GM12878 (cell line): Measurements from ENCODE around the gene FOXP4. TPM values are rescaled to one million over a fixed set of nuclear protein-coding genes. Genes with fewer than 3 reads are reported as not detected.

Experiments
- CBFB ChIP-seq: IDR thresholded peaks from 2 replicates; pipeline ENCODE4 v1.6.1; 2016; ENCODE audit warnings: antibody characterized with exemption, low read depth
- EED ChIP-seq: sonication (generic); IDR thresholded peaks from 2 replicates; pipeline ENCODE4 v1.6.1; 2016; ENCODE audit warnings: antibody characterized with exemption, low read depth
- ESRRA ChIP-seq: IDR thresholded peaks from 2 replicates; pipeline ENCODE4 v1.6.1; 2012; ENCODE audit warnings: mild to moderate bottlenecking, low read length, improper control_type of control experiment
- GATAD2B ChIP-seq: fragments of 450-650 bp; conservative IDR thresholded peaks from 2 replicates; pipeline ENCODE4 v1.6.1; 2017; ENCODE audit warnings: low read depth, mild to moderate bottlenecking, moderate library complexity
- HDAC6 ChIP-seq: fragments of 200-600 bp; sonication (generic); IDR thresholded peaks from one replicate; pipeline ENCODE4 v1.8.0; 2017; ENCODE audit warnings: antibody characterized with exemption; ENCODE audit not compliant: unreplicated experiment
- IRF4 ChIP-seq: IDR thresholded peaks from 2 replicates; pipeline ENCODE4 v1.6.1; 2011; ENCODE audit warnings: low read depth, low read length
- JUNB ChIP-seq: IDR thresholded peaks from 2 replicates; pipeline ENCODE4 v1.6.1; 2016; ENCODE audit warnings: antibody characterized with exemption, mild to moderate bottlenecking
- MAX ChIP-seq: IDR thresholded peaks from 2 replicates; pipeline ENCODE4 v1.6.1; 2012; ENCODE audit warnings: low read depth, low read length, improper control_type of control experiment
- MEF2A ChIP-seq: IDR thresholded peaks from 2 replicates; pipeline ENCODE4 v1.6.1; 2011; ENCODE audit warnings: low read depth, mild to moderate bottlenecking, low read length, moderate library complexity; ENCODE audit not compliant: insufficient read depth
- MTA3 ChIP-seq: IDR thresholded peaks from 2 replicates; pipeline ENCODE4 v1.6.1; 2012; ENCODE audit warnings: low read length, inconsistent platforms, borderline replicate concordance
- NFIC ChIP-seq: IDR thresholded peaks from 2 replicates; pipeline ENCODE4 v1.6.1; 2012; ENCODE audit warnings: low read depth, mild to moderate bottlenecking, inconsistent platforms, low read length, moderate library complexity
- POLR2AphosphoS2 ChIP-seq: IDR thresholded peaks from 2 replicates; pipeline ENCODE4 v1.6.1; 2011; ENCODE audit warnings: low read depth, mild to moderate bottlenecking, low read length, improper control_type of control experiment, moderate library complexity
- RELA ChIP-seq: fragments of 450-650 bp; IDR thresholded peaks from 2 replicates; pipeline ENCODE4 v1.8.0; 2014; ENCODE audit warnings: borderline replicate concordance; ENCODE audit not compliant: partially characterized antibody
- RUNX3 ChIP-seq: IDR thresholded peaks from 2 replicates; pipeline ENCODE4 v1.6.1; 2012; ENCODE audit warnings: low read length, inconsistent platforms
- SMARCA5 ChIP-seq: fragments of 450-650 bp; IDR thresholded peaks from 2 replicates; pipeline ENCODE4 v1.6.1; 2017; ENCODE audit warnings: mild to moderate bottlenecking
- SPI1 ChIP-seq: IDR thresholded peaks from 2 replicates; pipeline ENCODE4 v1.6.1; 2011; ENCODE audit warnings: low read depth, mild to moderate bottlenecking, low read length, moderate library complexity, borderline replicate concordance; ENCODE audit not compliant: insufficient read depth
- STAT3 ChIP-seq: IDR thresholded peaks from 2 replicates; pipeline ENCODE4 v1.6.1; 2011; ENCODE audit warnings: low read depth, low read length, improper control_type of control experiment
- SUPT20H ChIP-seq: IDR thresholded peaks from 2 replicates; pipeline ENCODE4 v1.6.1; 2011; ENCODE audit warnings: low read depth, mild to moderate bottlenecking, low read length, moderate library complexity, borderline replicate concordance; ENCODE audit not compliant: control insufficient read depth
- TARDBP ChIP-seq: IDR thresholded peaks from 2 replicates; pipeline ENCODE4 v1.6.1; 2016; ENCODE audit warnings: borderline replicate concordance
- ZBTB33 ChIP-seq: fragments of 450-650 bp; IDR thresholded peaks from 2 replicates; pipeline ENCODE4 v1.6.1; 2017; ENCODE audit warnings: mild to moderate bottlenecking
- ZNF592 ChIP-seq: fragments of 450-650 bp; IDR thresholded peaks from 2 replicates; pipeline ENCODE4 v1.6.1; 2017; ENCODE audit warnings: mild to moderate bottlenecking, moderate library complexity
- polyA plus RNA-seq, 11 experiments: library from polyadenylated mRNA; depleted of rRNA in 4 of 11; unstranded in 6 of 11; stranded (reverse) in 5 of 11; fragments of >200 nt; fragmentation: Nextera tagmentation in 4 of 11; fragmentation: Illumina TruSeq in 1 of 11; extraction: Ambion mirVana in 4 of 11; extraction: Trizol in 1 of 11; gene quantifications; 1 replicate in 1 of 11; 2 replicates in 10 of 11; pipeline versions ENCODE4 v1.2.1 to v1.2.3, GENCODE V29; 2011 to 2016; ENCODE audit warnings: inconsistent platforms in 2 of 11, missing spikeins in 2 of 11, low read depth in 1 of 11
- total RNA-seq, 4 experiments: library from RNA; depleted of rRNA in 3 of 4; stranded (reverse); fragments of >200 nt in 3 of 4; fragmentation: Illumina TruSeq in 1 of 4; extraction: Trizol in 1 of 4; gene quantifications; 2 replicates each; pipeline versions ENCODE4 v1.2.1 to v1.2.3, GENCODE V29; 2013 to 2021
- TF ChIP-seq, protein P1 (sequence below), 3 experiments: IDR thresholded peaks in 2 of 3; conservative IDR thresholded peaks in 1 of 3; 2 replicates each; pipeline ENCODE4 v1.5.1; 2011; ENCODE audit warnings: low read depth in 3 of 3, low read length in 3 of 3, mild to moderate bottlenecking in 3 of 3, control low read depth in 2 of 3, moderate library complexity in 2 of 3, inconsistent platforms in 1 of 3, mixed read lengths in 1 of 3; ENCODE audit not compliant: control insufficient read depth in 2 of 3, insufficient read depth in 1 of 3; ENCODE audit errors: extremely low read depth in 1 of 3

Gene FOXP4
- total and polyA plus RNA-seq, 10 of the 15 experiments (the other 5 are each of a cell fraction or from before 2014, with no cell fraction given), result 0.31 to 46.1 (median 2.3) TPM

- TF ChIP-seq IRF4 (no peak), MTA3 (no peak), RELA (no peak), ZNF592 (no peak), MAX (peak; percentile 53; the same call in 1 of the 2 replicates), GATAD2B (peak; percentile 73; the same call in 1 of the 2 replicates), TARDBP (no peak), HDAC6 (peak; percentile 97), SUPT20H (no peak), ZBTB33 (no peak), EED (peak; percentile 70), NFIC (no peak; the same call in 1 of the 2 replicates), POLR2AphosphoS2 (no peak), STAT3 (no peak), RUNX3 (no peak), SPI1 (peak; percentile 20; the same call in 1 of the 2 replicates), MEF2A (no peak), JUNB (no peak), ESRRA (no peak), CBFB (no peak), SMARCA5 (peak; percentile 54; the same call in 1 of the 2 replicates)
- TF ChIP-seq, protein P1, sequence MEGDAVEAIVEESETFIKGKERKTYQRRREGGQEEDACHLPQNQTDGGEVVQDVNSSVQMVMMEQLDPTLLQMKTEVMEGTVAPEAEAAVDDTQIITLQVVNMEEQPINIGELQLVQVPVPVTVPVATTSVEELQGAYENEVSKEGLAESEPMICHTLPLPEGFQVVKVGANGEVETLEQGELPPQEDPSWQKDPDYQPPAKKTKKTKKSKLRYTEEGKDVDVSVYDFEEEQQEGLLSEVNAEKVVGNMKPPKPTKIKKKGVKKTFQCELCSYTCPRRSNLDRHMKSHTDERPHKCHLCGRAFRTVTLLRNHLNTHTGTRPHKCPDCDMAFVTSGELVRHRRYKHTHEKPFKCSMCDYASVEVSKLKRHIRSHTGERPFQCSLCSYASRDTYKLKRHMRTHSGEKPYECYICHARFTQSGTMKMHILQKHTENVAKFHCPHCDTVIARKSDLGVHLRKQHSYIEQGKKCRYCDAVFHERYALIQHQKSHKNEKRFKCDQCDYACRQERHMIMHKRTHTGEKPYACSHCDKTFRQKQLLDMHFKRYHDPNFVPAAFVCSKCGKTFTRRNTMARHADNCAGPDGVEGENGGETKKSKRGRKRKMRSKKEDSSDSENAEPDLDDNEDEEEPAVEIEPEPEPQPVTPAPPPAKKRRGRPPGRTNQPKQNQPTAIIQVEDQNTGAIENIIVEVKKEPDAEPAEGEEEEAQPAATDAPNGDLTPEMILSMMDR (IDR thresholded peaks at IDR 0.05 in 2 of 3, conservative IDR thresholded peaks at IDR 0.05 in 1 of 3; ENCODE audit: control insufficient read depth in 2 of 3, extremely low read depth in 1 of 3, insufficient read depth in 1 of 3, low read depth in 3 of 3, low read length in 3 of 3), result no peak
Observed at GRCh38 chr6:41505122-41506049, 40.8 kb upstream of the FOXP4 start (continued).
